Ishikawa (cell line): ENCODE data around the gene PTPRN2.

Experiments used
- CEBPB ChIP-seq: IDR thresholded peaks from 2 replicates; pipeline ENCODE4 v1.6.1; 2012
- EGR1 ChIP-seq: IDR thresholded peaks from 2 replicates; pipeline ENCODE4 v1.6.1; 2012
- EP300 ChIP-seq: IDR thresholded peaks from 2 replicates; pipeline ENCODE4 v1.6.1; 2012; ENCODE audit warnings: borderline replicate concordance
- MAX ChIP-seq: IDR thresholded peaks from 2 replicates; pipeline ENCODE4 v1.6.1; 2012
- NFIC ChIP-seq: IDR thresholded peaks from 2 replicates; pipeline ENCODE4 v1.6.1; 2012
- TAF1 ChIP-seq: IDR thresholded peaks from 2 replicates; pipeline ENCODE4 v1.6.1; 2012; ENCODE audit warnings: low read depth, mild to moderate bottlenecking

- TF ChIP-seq TAF1 (no peak), EGR1 (no peak), MAX (no peak), EP300 (no peak), CEBPB (no peak), NFIC (no peak)
These were observed 1049.3 kb downstream of the PTPRN2 start for GRCh38 chr7:157538321-157538720.
